HL-60 (cell line): ENCODE results near the gene EEPD1.

Source experiments
- CTCF ChIP-seq: IDR thresholded peaks from one replicate; pipeline ENCODE4 v1.5.1; 2011; ENCODE audit warnings: low read length, control low read depth, inconsistent platforms; ENCODE audit not compliant: insufficient read depth
- POLR2AphosphoS5 ChIP-seq: IDR thresholded peaks from 2 replicates; pipeline ENCODE4 v1.6.1; 2012; ENCODE audit warnings: low read depth

- no peak for TF ChIP-seq CTCF
- TF ChIP-seq POLR2AphosphoS5, result no peak
Observed at GRCh38 chr7:36308031-36308430, 155.0 kb downstream of the EEPD1 start.
